Smooth muscle cell (in vitro differentiated cells): ENCODE measurements around the gene IMPG2. TPM values are rescaled to one million over a fixed set of nuclear protein-coding genes. Genes with fewer than 3 reads are reported as not detected.

ENCODE experiments used
- DNase-seq: peaks from one replicate; lab custom pipeline; 2025; ENCODE audit not compliant: unreplicated experiment; lab: John Stamatoyannopoulos, UW
- H2AFZ ChIP-seq: fragments of 200-600 bp; sonication (generic); 2 replicates; pipeline ENCODE4 v1.6.0; 2016; ENCODE audit warnings: antibody characterized with exemption, low read depth, mild to moderate bottlenecking
- H3F3A ChIP-seq: fragments of 200-600 bp; sonication (generic); 2 replicates; pipeline ENCODE4 v1.6.0; 2017; ENCODE audit warnings: antibody characterized with exemption, low read depth
- H3K27ac ChIP-seq: fragments of 200-600 bp; sonication (generic); 2 replicates; pipeline ENCODE4 v1.5.1; 2016; ENCODE audit warnings: low read depth, mild to moderate bottlenecking
- H3K27me3 ChIP-seq: fragments of 200-600 bp; sonication (generic); 2 replicates; pipeline ENCODE4 v1.6.1; 2016; ENCODE audit warnings: low read depth, mild to moderate bottlenecking
- H3K36me3 ChIP-seq: fragments of 200-600 bp; sonication (generic); 2 replicates; pipeline ENCODE4 v1.5.1; 2016; ENCODE audit warnings: low read depth
- H3K4me1 ChIP-seq: fragments of 200-600 bp; sonication (generic); 2 replicates; pipeline ENCODE4 v1.5.1; 2016; ENCODE audit warnings: low read depth
- H3K4me2 ChIP-seq: fragments of 200-600 bp; sonication (generic); 2 replicates; pipeline ENCODE4 v1.6.0; 2016; ENCODE audit warnings: mild to moderate bottlenecking
- H3K4me3 ChIP-seq: fragments of 200-600 bp; sonication (generic); 2 replicates; pipeline ENCODE4 v1.5.1; 2016; ENCODE audit warnings: mild to moderate bottlenecking
- H3K79me2 ChIP-seq: fragments of 200-600 bp; sonication (generic); 2 replicates; pipeline ENCODE4 v1.6.0; 2016; ENCODE audit warnings: low read depth, mild to moderate bottlenecking
- H3K9ac ChIP-seq: fragments of 200-600 bp; sonication (generic); 2 replicates; pipeline ENCODE4 v1.6.0; 2016; ENCODE audit warnings: low read depth
- H3K9me3 ChIP-seq: fragments of 200-600 bp; sonication (generic); replicated peaks from 2 replicates; pipeline ENCODE4 v1.5.1; 2016; ENCODE audit warnings: low read depth
- H4K20me1 ChIP-seq: fragments of 200-600 bp; sonication (generic); 2 replicates; pipeline ENCODE4 v1.6.0; 2016; ENCODE audit warnings: low read depth
- CTCF ChIP-seq: fragments of 200-600 bp; sonication (generic); IDR thresholded peaks from 2 replicates; pipeline ENCODE4 v1.5.1; 2017; ENCODE audit warnings: borderline replicate concordance, mild to moderate bottlenecking, antibody characterized with exemption; ENCODE audit not compliant: insufficient read depth, poor library complexity, severe bottlenecking
- WGBS: methylation state at CpG from one replicate; pipeline ENCODE4 v1.1.7; 2016; ENCODE audit warnings: low lambda C conversion rate; 5-methylcytosine and 5-hydroxymethylcytosine counted together
- polyA plus RNA-seq: library from polyadenylated mRNA; unstranded; fragments of >200 nt; fragmentation: Nextera tagmentation; extraction: Ambion mirVana; gene quantifications from 2 replicates; pipeline ENCODE4 v1.2.1, GENCODE V29; 2016
- total RNA-seq: library from RNA; depleted of rRNA; stranded (reverse); fragments of >200 nt; gene quantifications from 2 replicates; pipeline ENCODE4 v1.2.3, GENCODE V29; 2014

Gene IMPG2
- total and polyA plus RNA-seq, 2 experiments from 2014 or later = 0.03 to 0.67 TPM

GRCh38 chr3:101273608-101274007 lies 46.8 kb downstream of the IMPG2 start:
- no peaks in the 10 kb centered on the region for H3K9me3 ChIP-seq
- 91% methylated on average over 2 of the region's 2 CpGs for WGBS
- DNase-seq = no peak

GRCh38 chr3:101273156-101273555 lies 47.2 kb downstream of the IMPG2 start:
- Histone ChIP-seq H2AFZ (no peak overlapping the region), H3K27ac (no peak overlapping the region), H3K9me3 (no peaks in the 10 kb centered on the region), H3K79me2 (no peaks in the 10 kb centered on the region), H3K4me2 (no peak overlapping the region), H3K4me1 (no peaks in the 10 kb centered on the region), H3F3A (no peaks in the 10 kb centered on the region), H3K4me3 (no peak overlapping the region), H4K20me1 (no peaks in the 10 kb centered on the region), H3K36me3 (no peaks in the 10 kb centered on the region), H3K9ac (no peak overlapping the region), H3K27me3 (no peaks in the 10 kb centered on the region)
- no peak for TF ChIP-seq CTCF
- DNase-seq = no peak

More at GRCh38 chr3:101273608-101274007, 46.8 kb downstream of the IMPG2 start:
- Histone ChIP-seq H3K27ac (no peak overlapping the region), H2AFZ (no peak overlapping the region), H3K4me3 (no peak overlapping the region), H3K36me3 (no peaks in the 10 kb centered on the region), H4K20me1 (no peaks in the 10 kb centered on the region), H3K4me1 (no peaks in the 10 kb centered on the region), H3K4me2 (no peak overlapping the region), H3K27me3 (no peaks in the 10 kb centered on the region), H3K79me2 (no peaks in the 10 kb centered on the region), H3K9ac (no peak overlapping the region), H3F3A (no peaks in the 10 kb centered on the region)
- TF ChIP-seq CTCF = no peak

GRCh38 chr3:101271728-101272127 lies 48.6 kb downstream of the IMPG2 start:
- no peak for TF ChIP-seq CTCF
- H3F3A ChIP-seq = no peaks in the 10 kb centered on the region
- DNase-seq = no peak

GRCh38 chr3:101270149-101270548 lies 50.2 kb downstream of the IMPG2 start:
- DNase-seq = no peak
- Histone ChIP-seq H3K4me1 (no peaks in the 10 kb centered on the region), H3K36me3 (no peaks in the 10 kb centered on the region), H3K79me2 (no peaks in the 10 kb centered on the region), H3K4me3 (no peak overlapping the region), H2AFZ (no peak overlapping the region), H3K9me3 (no peaks in the 10 kb centered on the region), H3K27me3 (no peaks in the 10 kb centered on the region), H4K20me1 (no peaks in the 10 kb centered on the region), H3F3A (no peaks in the 10 kb centered on the region), H3K9ac (no peak overlapping the region), H3K27ac (no peak overlapping the region), H3K4me2 (no peak overlapping the region)
- TF ChIP-seq CTCF = no peak
- WGBS = 95% methylated on average over 5 of the region's 5 CpGs

More at GRCh38 chr3:101271728-101272127, 48.6 kb downstream of the IMPG2 start:
- Histone ChIP-seq H3K27ac (no peak overlapping the region), H3K27me3 (no peaks in the 10 kb centered on the region), H2AFZ (no peak overlapping the region), H3K4me2 (no peak overlapping the region), H3K4me3 (no peak overlapping the region), H3K4me1 (no peaks in the 10 kb centered on the region), H4K20me1 (no peaks in the 10 kb centered on the region), H3K36me3 (no peaks in the 10 kb centered on the region), H3K9ac (no peak overlapping the region), H3K9me3 (no peaks in the 10 kb centered on the region), H3K79me2 (no peaks in the 10 kb centered on the region)
- WGBS = 48% methylated on average over 4 of the region's 4 CpGs
